HG02763 (cell line): ENCODE results near the gene RAB3A.

ENCODE experiments used
- ATAC-seq: cut with Tn5 transposase; IDR thresholded peaks from one replicate; pipeline ENCODE4 v1.9.1; 2021; ENCODE audit warnings: mild to moderate bottlenecking, moderate library complexity; ENCODE audit not compliant: unreplicated experiment

The RAB3A gene

GRCh38 chr19:18202397-18202777 is 1.5 kb downstream of the RAB3A start:
- no peak for ATAC-seq

DNA sequence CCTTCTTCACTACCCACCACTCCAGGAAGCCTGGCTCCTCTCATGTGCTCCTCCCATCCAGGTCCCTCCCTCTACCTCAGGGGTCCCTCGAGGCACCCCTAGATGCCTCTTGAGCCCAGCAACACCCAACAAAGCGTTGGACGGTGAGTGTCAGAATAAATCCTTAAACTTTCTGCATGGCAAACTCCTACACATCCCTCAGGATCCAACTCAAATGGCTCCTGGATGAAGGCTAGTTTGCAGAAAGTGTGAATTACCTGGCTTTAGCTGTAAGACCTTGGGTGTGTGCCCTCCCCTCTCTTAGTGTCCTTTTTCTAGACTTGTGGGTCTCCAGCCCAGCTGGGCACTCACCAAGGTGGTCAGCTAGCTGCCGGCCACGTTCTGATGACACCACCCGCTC is 5.5 kb downstream of the RAB3A start:
- no peak for ATAC-seq

DNA sequence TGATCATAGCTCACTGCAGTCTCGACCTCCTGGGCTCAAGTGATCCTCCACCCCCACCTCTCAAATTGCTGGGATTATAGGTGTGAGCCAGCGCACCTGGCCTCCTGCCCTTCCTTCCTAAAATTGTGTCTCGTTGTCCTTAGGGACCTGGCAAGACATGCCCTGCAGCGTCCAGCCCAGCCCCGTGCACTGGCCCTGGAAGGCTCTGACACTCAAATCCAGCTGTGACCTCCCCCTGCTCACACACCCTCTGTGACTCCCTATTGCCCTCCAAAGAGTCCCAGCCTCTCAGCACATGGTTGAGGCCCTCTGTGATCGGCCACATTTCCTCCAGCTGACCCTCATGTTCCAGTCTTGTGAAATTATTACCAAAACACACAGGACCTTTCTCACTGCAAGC is 5.9 kb downstream of the RAB3A start:
- ATAC-seq = no peak

DNA sequence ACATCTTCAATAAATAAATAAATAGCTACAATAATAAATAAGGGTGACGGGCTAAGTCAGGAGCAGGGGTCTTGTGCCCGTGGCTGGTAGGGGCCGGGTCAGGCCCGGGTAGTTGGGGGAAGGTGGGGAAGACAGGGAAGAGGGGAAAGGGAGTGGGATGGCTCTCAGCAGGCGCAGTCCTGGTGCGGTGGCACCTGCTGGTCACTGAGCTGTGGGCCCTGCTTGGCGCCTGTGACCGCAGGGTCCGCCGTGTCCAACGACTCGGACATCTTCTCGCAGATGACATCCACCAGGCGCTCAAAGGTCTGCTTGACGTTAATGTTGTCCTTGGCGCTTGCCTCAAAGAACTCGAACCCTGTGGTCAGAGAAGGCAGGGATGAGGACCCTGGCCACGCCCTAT is 6.5 kb downstream of the RAB3A start:
- no peak for ATAC-seq

GRCh38 chr19:18196511-18196845 is 7.4 kb downstream of the RAB3A start:
- no peak for ATAC-seq

DNA sequence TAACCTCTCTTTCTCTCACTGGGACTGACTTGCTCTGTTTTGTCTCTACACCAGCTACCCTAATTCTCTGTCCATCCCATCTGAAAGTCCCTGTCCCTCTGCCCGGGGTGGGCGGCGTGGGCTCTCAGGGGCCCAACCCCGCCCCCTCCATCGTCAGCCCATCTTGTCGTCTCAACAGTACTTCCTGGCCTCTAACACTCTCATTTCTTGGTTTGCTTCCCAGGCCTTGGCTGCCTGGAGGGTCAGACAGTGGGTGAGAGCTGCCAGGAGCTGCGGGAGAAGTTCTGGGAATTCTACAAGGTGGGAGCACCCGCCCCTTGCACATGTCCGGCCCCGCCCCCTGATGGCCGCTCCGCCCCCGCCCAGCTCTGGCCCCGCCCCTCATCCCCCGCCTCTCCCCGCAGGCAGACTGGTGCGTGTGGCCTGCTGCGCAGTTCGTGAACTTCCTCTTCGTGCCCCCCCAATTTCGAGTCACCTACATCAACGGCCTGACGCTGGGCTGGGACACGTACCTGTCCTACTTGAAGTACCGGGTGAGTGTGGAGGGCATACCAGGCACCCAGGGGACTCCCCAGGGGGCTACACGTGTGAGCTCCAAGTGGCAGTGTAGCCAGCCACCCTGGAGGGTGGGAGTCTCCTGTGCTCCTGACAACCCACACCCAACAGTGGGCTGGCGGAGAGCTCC is 9.1 kb downstream of the RAB3A start:
- no peak for ATAC-seq

DNA sequence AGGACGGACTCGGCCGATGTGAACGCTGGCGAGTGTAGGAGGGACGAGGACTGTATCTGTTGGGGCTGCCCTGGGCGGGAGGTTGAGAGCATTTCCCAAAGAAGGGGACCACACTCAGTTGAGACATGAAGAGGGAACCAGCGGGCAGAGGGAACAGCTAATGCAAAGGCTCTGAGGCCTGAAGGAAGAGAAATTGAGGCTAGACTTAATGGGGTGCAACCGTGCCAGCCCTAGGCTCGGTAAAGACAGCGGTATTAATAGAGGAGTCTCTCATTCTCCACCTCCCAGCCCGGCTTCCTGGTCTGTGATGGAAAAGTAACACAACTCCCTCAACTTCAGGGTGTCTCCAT is 9.7 kb downstream of the RAB3A start:
- no peak for ATAC-seq

- no peak for ATAC-seq
These were observed 10.3 kb downstream of the RAB3A start for GRCh38 chr19:18193388-18194180.

GRCh38 chr19:18192673-18193387 is 11.0 kb downstream of the RAB3A start, which contains the start of gene MPV17L2:
Gene MPV17L2 (plus strand): TSS chr19:18193218. CDS start chr19:18193282, 64 bp downstream.
- peak; percentile 89 for ATAC-seq

GRCh38 chr19:18191640-18192062 is 12.2 kb downstream of the RAB3A start:
- no peak for ATAC-seq

GRCh38 chr19:18190278-18190677 is 13.6 kb downstream of the RAB3A start:
- no peak for ATAC-seq

DNA sequence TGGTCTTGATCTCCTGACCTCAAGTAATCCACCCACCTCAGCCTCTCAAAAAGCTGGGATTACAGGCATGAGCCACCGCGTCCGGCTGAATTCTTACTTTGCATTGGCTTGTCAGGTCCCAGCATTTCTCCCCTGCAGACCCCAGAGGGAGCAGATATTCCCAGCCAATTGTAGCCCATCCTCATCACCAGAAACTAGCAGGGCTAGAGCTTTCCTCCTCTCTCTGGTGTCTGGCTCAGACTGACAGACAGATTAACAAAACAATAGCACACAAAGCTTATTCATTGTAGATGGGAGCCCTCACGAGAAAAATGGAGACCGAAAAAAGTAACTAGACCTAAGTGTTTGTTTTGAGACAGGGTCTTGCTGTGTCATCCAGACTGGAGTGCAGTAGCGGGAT is 18.3 kb downstream of the RAB3A start:
- no peak for ATAC-seq

- no peak for ATAC-seq
These were observed 20.3 kb downstream of the RAB3A start for GRCh38 chr19:18183529-18183928.

DNA sequence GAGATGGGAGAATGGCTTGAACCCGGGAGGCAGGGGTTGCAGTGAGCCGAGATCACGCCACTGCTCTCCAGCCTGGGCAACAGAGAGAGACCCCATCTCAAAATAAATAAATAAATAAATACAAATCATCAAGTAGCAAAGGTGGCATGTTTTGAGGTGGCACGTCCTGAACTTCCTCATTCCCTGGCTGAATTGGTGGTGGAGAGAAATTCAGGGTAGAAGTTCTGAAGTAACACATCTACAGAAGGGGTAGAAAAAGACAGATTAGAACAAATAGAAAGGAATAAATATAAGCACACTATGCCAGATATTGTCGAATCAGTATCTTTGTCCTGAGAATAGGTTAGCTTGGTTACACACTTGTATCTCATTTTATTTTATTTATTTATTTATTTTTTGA is 23.9 kb downstream of the RAB3A start:
- no peak for ATAC-seq

DNA sequence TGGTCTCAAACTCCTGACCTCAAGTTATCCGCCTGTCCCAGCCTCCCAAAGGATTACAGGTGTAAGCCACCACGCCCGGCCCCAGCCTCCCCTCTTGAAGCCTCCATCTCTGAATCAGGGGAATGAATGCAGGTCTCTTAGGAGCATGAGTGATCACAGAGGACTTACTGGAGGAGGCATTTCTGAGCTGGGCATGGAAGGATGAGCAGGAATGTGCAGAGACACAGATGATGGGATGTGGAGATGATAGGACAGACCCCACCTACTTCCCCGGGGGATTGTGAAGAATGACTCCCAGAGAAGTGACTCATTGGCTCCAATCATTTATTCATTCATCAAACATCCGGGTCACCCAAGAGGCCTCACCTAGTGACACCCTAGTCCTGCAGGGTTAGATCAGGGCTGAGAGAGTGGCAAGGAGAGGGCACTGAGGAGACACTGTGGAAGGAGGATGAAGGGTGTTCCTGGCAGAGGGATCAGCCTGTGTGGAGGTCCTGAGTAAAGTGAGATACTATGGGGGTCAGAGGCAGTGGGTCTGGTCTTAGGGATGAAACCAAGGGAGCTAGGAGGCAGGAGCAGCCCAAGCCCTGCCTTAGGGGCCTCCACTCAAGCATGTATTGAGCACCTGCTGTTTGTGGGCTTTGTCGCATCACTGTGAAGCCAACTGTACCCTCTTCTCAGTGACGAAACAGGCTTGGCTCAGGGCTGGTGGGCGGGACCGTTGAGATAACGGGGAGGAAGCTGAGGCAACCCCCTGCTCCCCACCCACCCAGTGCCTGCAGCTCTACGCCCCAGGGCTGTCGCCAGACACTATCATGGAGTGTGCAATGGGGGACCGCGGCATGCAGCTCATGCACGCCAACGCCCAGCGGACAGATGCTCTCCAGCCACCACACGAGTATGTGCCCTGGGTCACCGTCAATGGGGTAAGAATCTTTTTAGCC is 27.2 kb downstream of the RAB3A start:
- no peak for ATAC-seq

- ATAC-seq = no peak
These were observed 28.9 kb downstream of the RAB3A start for GRCh38 chr19:18174983-18175382.

GRCh38 chr19:18173572-18174288 is 30.1 kb downstream of the RAB3A start, which contains the start of gene IFI30:
Gene IFI30 (plus strand): TSS chr19:18173813. CDS start chr19:18173842, 29 bp downstream.
- ATAC-seq = peak; percentile 48

DNA sequence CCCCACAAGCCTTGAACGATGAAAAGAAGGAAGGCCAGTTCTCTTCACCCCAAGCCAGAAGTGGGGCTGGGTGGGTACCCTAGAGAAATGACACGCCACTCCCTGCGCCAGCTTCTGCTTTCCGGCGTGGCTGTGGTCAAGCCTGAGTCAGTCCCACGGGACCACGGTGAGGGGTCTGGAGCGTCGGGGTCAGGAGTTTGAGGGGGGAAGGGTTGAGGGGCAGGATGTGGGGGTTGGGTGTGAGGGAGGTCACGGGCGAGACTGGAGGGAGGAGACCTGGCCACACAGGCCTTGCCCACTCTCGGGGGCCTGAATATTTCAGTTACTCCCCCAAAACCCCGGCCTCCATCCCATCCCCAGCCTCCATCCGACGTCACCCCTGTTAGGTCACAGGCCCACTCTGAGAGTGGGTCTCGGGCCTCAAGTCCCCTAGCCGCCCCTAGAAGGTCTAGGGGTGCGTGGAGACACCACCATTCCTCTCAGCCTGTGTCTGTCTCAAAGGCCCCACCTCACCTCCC is 30.7 kb downstream of the RAB3A start:
- no peak for ATAC-seq

- no peak for ATAC-seq
These were observed 31.4 kb downstream of the RAB3A start for GRCh38 chr19:18172331-18173053.
